Activated B cell treated with CpG ODN at 0.5 μM for 24 hours (primary cell): Measurements from ENCODE around the gene BAZ1B. TPM values are rescaled to one million over a fixed set of nuclear protein-coding genes. Genes with fewer than 3 reads are reported as not detected.
"Not testable (repeated sequence)": the region's sequence is repeated elsewhere in the genome, so short reads cannot be mapped to it uniquely, and the experiment has no call there.

ENCODE experiments used
- ATAC-seq: fragments of 200-7000 bp; cut with Tn5 transposase; one replicate; pipeline ENCODE4 v1.10.0; 2021; ENCODE audit warnings: low read depth, mild to moderate bottlenecking, moderate library complexity
- CTCF ChIA-PET: fragments of 350-600 bp; sonication (Branson Sonifier 250); formaldehyde crosslinking; loops from one replicate; lab custom pipeline; 2021; ENCODE audit warnings: antibody characterized with exemption; lab: Charles Lee
- POLR2A ChIA-PET: fragments of 350-600 bp; sonication (Branson Sonifier 250); formaldehyde crosslinking; loops from one replicate; lab custom pipeline; 2021; ENCODE audit warnings: antibody characterized with exemption; lab: Charles Lee
- DNase-seq: peaks from one replicate; pipeline ENCODE4 v3.0.0; 2022
- H3K27ac Mint-ChIP-seq: one replicate; pipeline ENCODE4 v1.8.0; 2020; ENCODE audit warnings: mixed read lengths
- H3K27me3 Mint-ChIP-seq: one replicate; pipeline ENCODE4 v1.8.0; 2021; ENCODE audit warnings: mixed read lengths
- H3K36me3 Mint-ChIP-seq: one replicate; pipeline ENCODE4 v1.8.0; 2021; ENCODE audit warnings: low read depth, mixed read lengths
- H3K4me1 Mint-ChIP-seq: one replicate; pipeline ENCODE4 v1.8.0; 2021; ENCODE audit warnings: mixed read lengths
- H3K4me3 Mint-ChIP-seq: one replicate; pipeline ENCODE4 v1.8.0; 2020; ENCODE audit warnings: mild to moderate bottlenecking, mixed read lengths
- H3K9me3 Mint-ChIP-seq: one replicate; pipeline ENCODE4 v1.8.0; 2020; ENCODE audit warnings: mixed read lengths
- CTCF ChIP-seq: fragments of 200-600 bp; IDR thresholded peaks from one replicate; pipeline ENCODE4 v1.8.0; 2022; ENCODE audit warnings: antibody characterized with exemption, mild to moderate bottlenecking
- intact Hi-C: fragments of 100-400 bp; cut with micrococcal nuclease; formaldehyde crosslinking; loops from one replicate; pipeline ENCODE4 v1.15.1; 2024
- total RNA-seq: library from RNA; stranded (reverse); gene quantifications from 2 replicates; pipeline ENCODE4 v1.2.3, GENCODE V29; 2022

The BAZ1B gene
- total RNA-seq, 1 donor from 2014 or later = 59.1 TPM

GRCh38 chr7:73526896-73527821, 5.1 kb upstream of the BAZ1B start:
- CTCF ChIA-PET = no interaction called here
- ATAC-seq (no peak), DNase-seq (no peak)
- POLR2A ChIA-PET = interaction anchor here (0.6 kb wide), 1 partner anchor 9 kb away, joined by 3 read pairs; no protein-coding TSS in a partner anchor
- Mint-ChIP-seq H3K27ac (peak overlapping the region; percentile 79), H3K4me1 (peaks cover 36% of the 10 kb centered on the region), H3K36me3 (peaks cover 4% of the 10 kb centered on the region), H3K27me3 (no peaks in the 10 kb centered on the region), H3K4me3 (no peak overlapping the region), H3K9me3 (no peaks in the 10 kb centered on the region)
- intact Hi-C loops = no loop called here
- TF ChIP-seq CTCF = no peak

- H3K9me3 Mint-ChIP-seq, H3K27me3 Mint-ChIP-seq, CTCF ChIA-PET, DNase-seq, H3K4me3 Mint-ChIP-seq, intact Hi-C loops, ATAC-seq, H3K36me3 Mint-ChIP-seq: not testable (repeated sequence)
- peaks cover 38% of the 10 kb centered on the region for H3K4me1 Mint-ChIP-seq
- H3K27ac Mint-ChIP-seq = peak overlapping the region; percentile 79
- POLR2A ChIA-PET = interaction anchor here (0.6 to 1.0 kb wide), 3 partner anchors 31 to 728 kb away, joined by 3 read pairs; partner anchors contain the start of gene TBL2
Observed at GRCh38 chr7:73526158-73526494, 4.0 kb upstream of the BAZ1B start.

GRCh38 chr7:73521636-73522104, 423 bp downstream of the BAZ1B start:
- Mint-ChIP-seq H3K4me1 (peaks cover 61% of the 10 kb centered on the region), H3K9me3 (no peaks in the 10 kb centered on the region), H3K27me3 (no peaks in the 10 kb centered on the region), H3K4me3 (peak overlapping the region; percentile 95), H3K27ac (no peak overlapping the region), H3K36me3 (peaks cover 34% of the 10 kb centered on the region)
- DNase-seq = no peak
- ATAC-seq = peak; percentile 35
- intact Hi-C loops = loop anchor here (1.0 to 5.0 kb wide), 7 partner anchors 36 to 1136 kb away; partner anchors contain the start of genes ABHD11, BCL7B, BUD23 and DNAJC30
- no peak for TF ChIP-seq CTCF
- ChIA-PET CTCF (interaction anchor here (1.6 kb wide), 1 partner anchor 146 kb away, joined by 3 read pairs; no protein-coding TSS in a partner anchor), POLR2A (interaction anchor here (1.0 to 2.6 kb wide), 5 partner anchors 35 to 692 kb away, joined by 3 to 29 read pairs (median 6); partner anchors contain the start of genes ABHD11, BCL7B and TBL2)

GRCh38 chr7:73520673-73521635, 1.1 kb downstream of the BAZ1B start:
- peaks cover 61% of the 10 kb centered on the region for H3K4me1 Mint-ChIP-seq
- ATAC-seq (no peak), DNase-seq (no peak)
- H3K27me3 Mint-ChIP-seq = no peaks in the 10 kb centered on the region
- H3K4me3 Mint-ChIP-seq = peak overlapping the region; percentile 91
- CTCF ChIA-PET = interaction anchor here (1.6 kb wide), 1 partner anchor 147 kb away, joined by 3 read pairs; no protein-coding TSS in a partner anchor
- no peak for TF ChIP-seq CTCF
- H3K36me3 Mint-ChIP-seq = peaks cover 34% of the 10 kb centered on the region
- H3K27ac Mint-ChIP-seq = peak overlapping the region; percentile 81
- H3K9me3 Mint-ChIP-seq = no peaks in the 10 kb centered on the region
- POLR2A ChIA-PET = interaction anchor here (0.7 to 2.6 kb wide), 7 partner anchors 12 to 692 kb away, joined by 3 to 29 read pairs (median 5); partner anchors contain the start of genes BCL7B and TBL2
- intact Hi-C loops = loop anchor here (5.0 kb wide), 1 partner anchor 1136 kb away; the partner anchor contains the start of gene GTF2I
